Amniotic epithelial cell (primary cell): ENCODE measurements around the gene GOSR2.
"Not testable (repeated sequence)": the region's sequence is repeated elsewhere in the genome, so short reads cannot be mapped to it uniquely, and the experiment has no call there.

ENCODE experiments used
- DNase-seq: peaks from one replicate; pipeline ENCODE4 v3.0.0-alpha.2; 2010; ENCODE audit warnings: low read depth

Gene GOSR2

DNA sequence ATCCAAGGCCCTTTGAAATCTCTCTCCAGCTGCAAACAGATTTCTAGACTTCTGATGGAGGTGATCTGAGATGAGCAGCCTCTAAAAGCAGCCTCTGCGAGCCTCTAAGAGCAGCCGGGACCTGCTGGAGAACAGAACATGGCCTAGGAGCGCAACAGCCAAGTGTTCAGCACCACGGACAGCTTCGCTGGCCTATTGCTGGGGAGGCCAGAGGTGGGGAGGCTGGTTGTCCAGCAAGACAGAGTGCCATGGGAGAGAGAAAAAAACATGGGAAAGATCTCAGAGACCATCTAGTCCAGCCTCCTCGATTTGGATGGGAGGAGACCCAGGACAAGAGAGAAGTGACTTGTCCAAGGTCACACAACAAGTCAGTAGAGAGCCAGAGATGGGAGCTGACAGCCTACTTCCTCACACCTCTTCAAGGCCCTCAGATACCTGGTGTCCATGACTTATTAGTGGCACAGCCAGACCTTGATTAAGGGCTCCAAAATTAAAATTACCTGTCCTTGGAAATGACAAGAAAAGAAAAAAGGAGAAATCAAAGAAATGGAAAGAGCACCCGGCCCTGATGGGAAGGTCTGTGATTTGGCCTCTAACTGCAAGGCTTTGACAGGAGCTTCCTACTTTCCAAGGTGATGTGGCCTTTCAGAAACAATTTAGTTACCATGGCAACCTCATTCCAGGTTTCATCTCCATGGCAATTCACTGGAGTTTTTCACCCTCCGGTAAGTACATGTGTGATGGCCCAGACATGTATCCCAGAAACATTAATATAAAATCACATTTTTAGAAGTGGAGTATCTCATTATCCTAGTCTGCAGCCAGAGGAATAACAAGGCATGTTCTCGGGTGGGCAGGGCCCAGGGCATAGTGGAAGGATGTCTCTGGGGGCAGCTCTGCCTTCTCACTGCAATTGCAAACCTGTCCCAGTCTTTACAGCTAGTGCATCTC lies 41.6 kb downstream of the GOSR2 start:
- DNase-seq: peak; percentile 48

GRCh38 chr17:46968224-46968834 lies 45.4 kb downstream of the GOSR2 start:
- no peak for DNase-seq

GRCh38 chr17:46968896-46969295 lies 45.9 kb downstream of the GOSR2 start:
- no peak for DNase-seq

GRCh38 chr17:46971647-46972300 lies 48.8 kb downstream of the GOSR2 start:
- no peak for DNase-seq

- no peak for DNase-seq
Observed at GRCh38 chr17:46972346-46972745, 49.4 kb downstream of the GOSR2 start.

GRCh38 chr17:46974086-46974485 lies 51.1 kb downstream of the GOSR2 start:
- DNase-seq: no peak

DNA sequence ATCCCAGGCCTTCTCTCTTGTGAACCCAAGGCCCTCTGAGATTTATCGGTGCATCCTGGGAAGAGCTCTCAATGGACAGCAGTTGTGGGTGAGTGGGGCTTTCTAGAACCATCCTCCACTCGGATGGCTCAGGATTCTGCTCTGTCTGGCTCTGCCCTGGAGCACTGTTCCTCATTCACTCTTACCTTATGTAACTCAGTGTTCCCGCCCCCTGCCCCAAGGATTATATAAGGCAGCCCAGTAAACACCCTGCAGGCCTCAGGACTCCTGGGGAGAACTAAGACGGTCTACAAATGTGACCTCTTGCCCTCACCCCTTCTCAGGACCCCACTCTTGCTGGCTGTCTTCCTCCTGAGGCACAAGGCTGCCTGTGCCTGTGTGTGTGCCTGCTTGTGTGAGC lies 52.3 kb downstream of the GOSR2 start:
- no peak for DNase-seq

DNA sequence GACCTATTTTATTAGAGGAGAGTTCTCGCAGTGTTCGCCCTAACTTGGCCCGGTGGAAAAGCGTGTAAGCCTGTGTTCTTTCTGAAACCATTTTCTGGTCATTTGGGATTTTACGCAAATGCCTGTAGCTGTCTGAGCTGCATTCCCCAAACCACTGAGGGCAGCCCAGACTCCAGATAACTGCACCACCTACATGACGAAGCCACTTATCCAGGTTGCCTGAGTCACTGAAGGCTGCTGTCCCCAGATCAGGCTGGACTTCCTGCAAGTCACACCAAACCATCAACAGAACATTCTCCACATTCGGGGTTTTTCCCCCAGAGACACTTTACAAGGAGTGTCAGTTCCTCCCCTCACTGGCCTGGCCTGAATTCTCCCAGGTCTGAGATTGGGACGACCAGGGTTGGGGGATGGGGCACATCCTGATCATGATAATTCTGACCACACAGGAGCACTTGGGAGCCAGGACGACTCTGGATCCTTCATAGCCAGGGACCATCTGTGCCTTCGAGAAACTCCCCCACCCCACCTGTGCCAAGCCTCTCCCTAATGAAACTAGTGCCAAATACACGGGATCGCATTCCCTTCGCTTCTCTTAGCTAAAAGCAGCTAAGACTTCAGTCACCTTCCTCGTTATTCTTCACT lies 53.8 kb downstream of the GOSR2 start:
- DNase-seq: no peak

DNA sequence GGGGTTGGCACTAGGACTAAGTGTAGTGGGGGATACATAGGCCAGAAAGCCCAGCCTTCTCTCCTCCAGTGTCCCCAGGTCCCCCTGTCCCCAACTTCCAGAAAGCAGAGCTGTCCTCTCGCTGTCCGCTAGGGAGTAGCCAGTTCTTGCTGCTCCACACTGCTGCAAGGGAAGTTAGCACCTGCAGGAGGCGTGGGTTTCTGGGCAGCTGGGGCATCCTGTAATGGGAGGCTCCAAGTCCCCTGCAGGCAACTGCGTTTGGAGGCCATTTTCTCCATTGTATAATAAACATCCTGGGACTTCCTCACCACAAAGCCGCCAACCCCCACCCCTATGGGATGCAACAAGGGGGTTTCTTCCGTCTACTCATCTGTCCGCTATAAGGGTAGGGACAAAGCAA lies 54.4 kb downstream of the GOSR2 start:
- peak; percentile 31 for DNase-seq

GRCh38 chr17:46977750-46978488 lies 55.0 kb downstream of the GOSR2 start:
- DNase-seq: no peak

DNA sequence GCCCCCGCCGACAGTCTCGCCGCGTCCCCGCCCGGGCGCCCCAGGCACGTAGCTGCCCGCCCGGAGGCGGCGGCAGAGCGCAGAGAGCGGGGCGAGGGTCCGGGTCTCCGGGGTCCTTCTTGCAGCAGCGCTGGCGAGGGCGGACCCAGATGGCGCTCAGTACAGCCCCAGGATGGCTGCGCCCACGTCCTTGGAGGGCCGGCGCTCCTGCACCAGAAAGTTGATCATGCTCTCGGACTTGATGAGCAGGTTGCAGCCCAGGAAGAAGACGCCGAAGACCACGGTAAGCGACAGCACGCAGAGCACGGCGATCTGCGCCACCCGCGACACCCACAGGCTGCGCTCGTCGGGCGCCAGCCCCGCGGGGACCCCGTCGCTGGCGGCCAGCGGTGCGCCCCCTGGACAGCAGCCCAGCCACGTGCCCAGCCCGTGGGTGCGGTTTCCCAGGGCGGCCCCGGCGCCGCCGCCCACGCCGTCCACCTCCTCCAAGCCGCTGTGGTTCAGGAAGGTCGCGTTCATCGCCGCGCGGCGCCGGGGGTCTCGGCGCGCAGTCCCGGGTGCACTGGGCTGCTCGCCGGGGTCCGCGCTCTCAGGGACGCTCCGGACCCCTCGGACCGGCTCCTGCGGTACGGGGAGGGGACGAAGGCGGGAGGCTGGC lies 55.7 kb downstream of the GOSR2 start:
- DNase-seq: no peak

DNA sequence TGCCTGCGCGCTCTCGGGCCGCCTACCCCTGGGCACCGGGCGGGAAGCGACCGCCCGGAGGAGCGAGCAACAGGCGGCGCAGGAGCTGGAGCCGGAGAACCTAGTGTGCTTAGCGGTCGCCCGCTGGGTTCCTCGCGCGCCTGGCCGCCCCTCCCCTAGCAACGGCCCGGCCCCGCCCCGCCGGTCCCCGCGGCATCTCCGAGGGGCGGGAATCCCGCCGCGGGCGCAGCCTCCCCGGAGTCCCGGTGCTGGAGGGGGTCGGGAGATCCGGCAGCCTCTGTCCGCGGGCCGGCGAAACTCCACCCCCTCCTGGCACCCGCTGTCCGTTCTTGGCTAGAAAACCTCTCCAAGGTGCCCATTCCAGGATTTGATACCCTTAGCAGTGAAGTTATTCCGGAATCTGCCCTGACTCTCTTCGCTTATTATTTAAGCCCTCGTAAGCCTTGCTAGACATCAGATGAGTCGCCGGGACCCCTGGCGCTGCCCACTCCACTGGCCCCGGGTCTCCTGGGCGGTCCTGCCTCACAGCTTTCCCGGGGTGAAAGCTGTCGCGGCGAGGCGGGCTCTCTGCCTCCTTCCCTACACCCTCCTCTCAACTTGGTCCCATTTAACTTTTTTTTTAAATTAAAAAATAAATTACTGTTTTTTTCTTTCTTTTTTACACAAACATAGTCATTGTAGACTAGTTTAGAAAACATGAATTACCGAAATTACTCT lies 56.3 kb downstream of the GOSR2 start, which contains the start of gene RPRML:
Gene RPRML, minus strand, starts transcription at position 107 of the 717 bp plus-strand sequence. CDS start 246 bp downstream, outside the sequence.
- DNase-seq: no peak

- DNase-seq: no peak
Observed at GRCh38 chr17:46982577-46982976, 59.6 kb downstream of the GOSR2 start.

DNA sequence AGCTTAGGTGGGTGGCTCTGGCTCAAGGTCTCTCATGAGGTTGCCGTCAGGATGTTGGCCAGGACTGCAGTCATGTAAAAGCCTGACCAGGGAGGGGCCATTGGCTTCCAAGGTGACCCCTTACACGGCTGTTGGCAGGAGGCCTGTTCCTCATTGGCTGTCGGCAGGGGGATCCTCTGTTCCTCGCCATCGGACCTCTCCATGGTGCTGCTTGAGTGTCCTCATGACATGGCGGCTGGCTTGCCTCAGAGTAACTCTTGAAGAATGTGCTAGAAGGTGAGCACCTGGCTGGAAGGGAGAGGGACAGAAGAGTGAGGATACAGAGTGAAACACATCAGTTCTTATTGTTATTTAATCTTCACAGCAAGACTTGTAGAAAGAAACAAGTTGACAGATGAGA lies 60.8 kb downstream of the GOSR2 start:
- DNase-seq: no peak

DNA sequence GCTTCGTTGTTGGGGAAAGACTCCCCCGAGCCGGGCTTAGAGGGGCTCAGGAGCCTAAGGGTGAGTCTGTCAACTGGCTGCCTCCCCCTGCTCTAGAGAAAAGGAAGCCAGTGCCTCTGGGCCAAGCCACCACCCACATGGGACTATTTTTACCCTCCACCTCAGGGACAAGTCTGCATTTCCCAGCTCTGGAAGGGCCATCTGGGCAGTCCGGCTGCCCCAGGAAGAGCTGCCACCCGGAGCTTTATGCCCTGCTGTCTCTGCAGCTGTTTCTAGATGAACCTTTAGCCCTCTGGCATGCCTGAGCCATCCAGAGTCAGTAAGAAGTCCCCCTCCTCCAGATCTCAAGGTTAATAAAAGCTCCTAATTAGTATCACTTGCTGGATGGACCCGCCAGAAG lies 61.4 kb downstream of the GOSR2 start:
- DNase-seq: no peak

- no peak for DNase-seq
Observed at GRCh38 chr17:46984892-46985291, 61.9 kb downstream of the GOSR2 start.

DNA sequence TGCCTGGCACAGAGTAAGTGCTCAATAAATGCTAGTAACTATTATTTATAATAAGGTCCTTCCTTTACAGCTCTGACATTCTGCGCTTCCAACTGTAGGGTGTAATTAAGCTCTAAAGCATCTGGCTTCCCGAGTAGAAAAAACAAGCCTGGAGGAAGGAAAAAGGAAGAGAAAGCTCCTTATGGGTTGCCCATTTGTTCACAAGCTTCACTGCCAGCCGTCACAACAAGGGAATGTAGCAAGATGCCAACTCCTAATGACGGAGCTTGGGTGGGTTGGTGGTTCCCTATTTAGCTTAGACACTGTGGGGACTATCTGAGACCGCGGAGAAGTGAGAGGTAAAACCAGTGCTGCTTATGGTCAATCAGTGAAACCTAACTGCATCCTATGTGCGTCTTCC lies 63.4 kb downstream of the GOSR2 start:
- DNase-seq: no peak

GRCh38 chr17:46987927-46988326 lies 65.0 kb downstream of the GOSR2 start:
- not testable (repeated sequence) for DNase-seq

GRCh38 chr17:46989637-46990431 lies 66.9 kb downstream of the GOSR2 start:
- no peak for DNase-seq

GRCh38 chr17:46991617-46992016 lies 68.7 kb downstream of the GOSR2 start:
- no peak for DNase-seq
